ENCODE data around the gene PI4KA.
"Not testable (repeated sequence)": the region's sequence is repeated elsewhere in the genome, so short reads cannot be mapped to it uniquely, and the experiment has no call there.

Gene PI4KA

GRCh38 chr22:20776624-20777405 lies 81.8 kb downstream of the PI4KA start:
- no peak for DNase-seq (ENCODE audit: low read depth in 2 of 2)

GRCh38 chr22:20775342-20775895 lies 83.2 kb downstream of the PI4KA start:
- no peak for DNase-seq (ENCODE audit: low read depth in 2 of 2)

GRCh38 chr22:20774882-20775281 lies 83.7 kb downstream of the PI4KA start:
- DNase-seq (ENCODE audit: low read depth in 2 of 2), result no peak

GRCh38 chr22:20773793-20774212 lies 84.8 kb downstream of the PI4KA start, which contains the start of gene SERPIND1:
SERPIND1 (plus strand) TSS chr22:20774113; CDS start chr22:20779313, 5,200 bp downstream.
- no peak for DNase-seq (ENCODE audit: low read depth in 2 of 2)

- no peak for DNase-seq (ENCODE audit: low read depth in 2 of 2)
Measured at GRCh38 chr22:20771918-20772625, 86.5 kb downstream of the PI4KA start.

DNA sequence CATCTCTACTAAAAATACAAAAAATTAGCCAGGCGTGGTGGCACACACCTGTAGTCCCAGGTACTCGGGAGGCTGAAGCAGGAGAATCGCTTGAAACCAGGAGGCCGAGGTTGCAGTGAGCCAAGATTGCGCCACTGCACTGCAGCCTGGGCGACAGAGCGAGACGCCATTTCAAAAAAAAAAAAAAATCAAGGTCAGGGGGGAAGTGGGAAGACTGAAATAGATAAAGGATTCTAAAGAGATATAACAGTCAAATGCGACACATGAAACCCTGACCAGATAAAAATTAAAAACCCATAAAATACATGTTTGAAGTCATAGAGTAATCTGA lies 89.2 kb downstream of the PI4KA start:
- not testable (repeated sequence) for DNase-seq (ENCODE audit: low read depth in 2 of 2)

DNA sequence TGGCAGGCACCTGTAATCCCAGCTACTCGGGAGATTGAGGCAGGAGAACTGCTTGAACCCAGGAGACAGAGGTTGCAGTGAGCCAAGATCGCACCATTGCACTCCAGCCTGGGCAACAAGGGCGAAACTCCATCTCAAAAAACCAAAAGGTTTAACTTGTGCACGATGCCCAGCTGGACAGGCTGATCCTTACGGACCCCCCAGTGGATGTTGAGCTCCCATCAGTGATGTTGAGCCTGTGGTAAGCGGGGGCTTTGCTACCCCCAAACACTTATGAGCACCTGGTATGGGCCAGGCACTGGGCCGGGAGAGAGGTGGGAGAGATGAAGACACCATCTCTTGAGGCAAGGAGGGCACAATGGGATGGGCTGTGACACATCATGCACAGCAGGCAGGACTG lies 92.1 kb downstream of the PI4KA start:
- no peak for DNase-seq (ENCODE audit: low read depth in 2 of 2)

DNA sequence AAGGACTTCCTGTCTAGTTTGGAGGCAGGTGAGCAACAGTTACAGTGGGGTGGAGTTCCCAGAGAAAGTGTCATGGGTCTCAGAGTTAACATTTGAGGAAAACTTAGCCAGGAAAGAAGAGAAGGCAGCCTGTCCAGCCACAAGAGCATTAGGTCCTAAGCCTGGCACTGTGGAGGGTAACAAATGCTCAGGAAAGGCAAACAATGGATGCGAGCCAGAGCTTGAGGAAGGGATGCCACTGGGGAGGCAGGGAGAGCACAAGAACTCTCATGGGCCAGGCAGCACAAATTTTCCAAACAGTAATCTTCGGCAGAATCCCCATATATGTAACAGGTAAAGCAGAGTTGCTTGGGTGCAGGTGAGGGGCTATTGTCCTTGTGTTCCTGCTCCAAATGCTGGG lies 92.7 kb downstream of the PI4KA start:
- no peak for DNase-seq (ENCODE audit: low read depth in 2 of 2)

- DNase-seq (ENCODE audit: low read depth in 2 of 2), result no peak
Measured at GRCh38 chr22:20764729-20765128, 93.9 kb downstream of the PI4KA start.

- DNase-seq (ENCODE audit: low read depth in 2 of 2), result no peak
Measured at GRCh38 chr22:20764471-20764720, 94.2 kb downstream of the PI4KA start.

DNA sequence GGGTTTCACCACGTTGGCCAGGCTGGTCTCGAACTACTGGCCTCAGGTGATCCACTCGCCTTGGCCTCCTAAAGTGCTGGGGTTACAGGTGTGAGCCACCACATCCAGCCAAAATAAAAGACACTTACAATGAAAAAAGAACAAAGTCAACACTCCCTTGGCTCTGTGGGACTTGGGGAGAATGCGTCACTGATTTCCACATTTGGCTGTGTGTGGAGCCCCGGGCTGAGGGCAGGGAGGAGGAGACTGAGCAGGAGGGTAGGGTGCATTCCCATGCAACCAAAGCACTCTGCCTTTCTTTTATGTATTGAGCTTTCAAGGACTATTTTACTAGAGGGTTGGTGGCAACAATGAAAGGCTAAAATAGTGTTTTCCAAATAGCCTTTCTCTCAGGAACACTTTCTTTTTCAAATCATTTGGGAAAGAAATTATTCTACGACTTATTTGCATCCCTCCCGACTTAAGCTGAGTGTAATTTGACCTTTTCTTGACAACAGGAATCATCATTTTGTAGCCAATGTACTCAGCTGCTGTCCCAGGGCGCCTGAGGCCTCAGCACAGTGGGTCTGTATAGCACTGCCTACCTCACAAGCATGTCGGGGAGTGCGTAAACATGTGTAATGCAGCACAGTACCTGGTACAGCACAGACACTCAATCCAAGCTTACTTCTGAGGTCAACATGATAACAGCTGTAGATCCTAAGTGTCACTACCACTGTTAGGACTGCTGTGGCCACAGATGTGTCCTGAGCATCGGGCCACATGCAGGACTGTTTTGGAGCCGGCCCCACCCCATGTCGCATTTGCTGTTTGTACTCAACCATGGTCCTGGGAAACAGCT lies 94.8 kb downstream of the PI4KA start:
- no peak for DNase-seq (ENCODE audit: low read depth in 2 of 2)

GRCh38 chr22:20762233-20762796 lies 96.3 kb downstream of the PI4KA start:
- no peak for DNase-seq (ENCODE audit: low read depth in 2 of 2)

- no peak for DNase-seq (ENCODE audit: low read depth in 2 of 2)
Measured at GRCh38 chr22:20761536-20761935, 97.1 kb downstream of the PI4KA start.

DNA sequence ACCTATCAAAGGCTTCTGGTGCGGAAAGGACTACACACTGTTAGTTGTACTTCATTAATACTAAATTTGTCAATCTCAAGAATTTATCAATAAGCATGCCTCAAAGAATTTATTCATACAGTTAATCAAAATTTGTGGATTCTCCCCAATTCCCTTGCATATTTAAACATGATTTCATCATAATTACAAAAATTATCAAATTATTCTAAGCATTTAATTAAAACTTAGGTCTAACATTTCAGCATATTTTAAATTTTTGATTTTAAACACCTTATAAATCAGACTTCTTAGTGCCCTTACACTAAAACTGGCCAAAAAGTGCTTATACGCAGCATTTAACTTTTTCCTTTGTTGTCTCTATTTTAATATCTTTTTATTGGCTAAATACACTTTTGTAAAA lies 98.5 kb downstream of the PI4KA start:
- no peak for DNase-seq (ENCODE audit: low read depth in 2 of 2)

GRCh38 chr22:20758688-20759087 lies 99.9 kb downstream of the PI4KA start:
- DNase-seq (ENCODE audit: low read depth in 2 of 2), result no peak

DNA sequence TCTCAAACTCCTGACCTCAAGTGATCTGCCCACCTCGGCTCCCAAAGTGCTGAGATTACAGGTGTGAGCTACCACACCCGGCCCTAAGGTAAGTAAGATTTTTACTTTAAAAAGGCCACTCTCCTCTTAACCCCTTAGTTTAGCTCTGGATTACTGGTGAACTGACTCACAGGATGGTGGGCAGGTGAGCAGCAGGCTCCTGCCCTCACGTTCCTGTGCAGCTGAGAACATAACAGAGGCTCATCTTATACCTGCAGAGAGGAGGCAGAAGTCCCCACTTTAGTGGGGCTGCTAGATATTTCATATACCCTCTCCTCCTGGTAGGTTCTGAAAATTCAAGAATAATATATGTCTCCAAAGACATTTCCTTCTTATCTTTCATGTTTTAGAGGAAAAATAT lies 101.8 kb downstream of the PI4KA start:
- no peak for DNase-seq (ENCODE audit: low read depth in 2 of 2)

DNA sequence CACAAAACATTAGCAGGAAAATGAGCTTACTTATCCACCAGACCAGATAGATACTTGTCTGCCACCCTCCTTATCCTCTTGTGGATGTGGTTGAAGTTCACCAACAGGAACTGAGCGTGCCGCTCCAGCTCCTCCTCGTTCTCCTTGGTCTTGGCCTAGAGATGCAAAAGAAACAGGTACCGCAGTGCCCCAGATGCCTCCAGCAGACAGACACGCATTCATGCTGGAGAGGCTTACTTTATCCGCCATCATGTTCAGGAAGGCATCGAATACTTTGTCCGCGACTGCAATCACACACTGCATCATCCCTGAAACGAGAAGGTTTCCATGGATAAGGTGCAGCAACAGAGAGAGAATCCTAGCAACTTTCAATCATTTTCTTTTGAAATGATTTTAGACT lies 105.7 kb downstream of the PI4KA start:
- no peak for DNase-seq (ENCODE audit: low read depth in 2 of 2)

DNA sequence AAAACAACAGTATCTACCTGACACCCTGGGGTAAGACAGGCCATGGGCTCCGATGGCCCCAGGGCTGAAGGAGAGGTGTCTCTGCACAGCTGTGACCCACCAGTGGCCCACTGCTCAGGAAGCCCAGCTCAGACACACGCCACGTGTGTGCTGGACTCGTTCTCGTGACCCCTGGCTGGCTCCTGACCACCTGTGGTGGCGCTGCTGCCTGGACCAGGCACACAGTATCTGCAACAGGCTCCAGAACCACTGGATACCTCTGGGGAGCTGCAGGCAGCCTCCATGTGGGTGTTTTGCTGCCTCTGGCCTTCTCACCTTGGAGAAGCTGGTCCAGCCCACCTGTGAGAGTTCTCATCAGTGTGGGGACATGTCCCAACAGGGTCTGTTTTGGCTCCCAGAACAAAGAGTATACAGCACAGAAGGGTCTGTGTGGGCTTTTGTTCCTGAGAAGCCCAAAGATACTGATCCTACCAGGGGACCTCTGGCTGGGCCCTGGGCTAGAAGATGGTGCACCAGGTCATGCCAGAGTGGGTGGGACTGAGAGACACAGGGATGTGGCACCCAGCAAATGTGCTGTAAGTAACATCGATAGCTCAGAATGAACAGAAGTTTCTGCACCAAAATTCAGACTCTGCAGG lies 106.4 kb downstream of the PI4KA start:
- DNase-seq (ENCODE audit: low read depth in 2 of 2), result no peak

DNA sequence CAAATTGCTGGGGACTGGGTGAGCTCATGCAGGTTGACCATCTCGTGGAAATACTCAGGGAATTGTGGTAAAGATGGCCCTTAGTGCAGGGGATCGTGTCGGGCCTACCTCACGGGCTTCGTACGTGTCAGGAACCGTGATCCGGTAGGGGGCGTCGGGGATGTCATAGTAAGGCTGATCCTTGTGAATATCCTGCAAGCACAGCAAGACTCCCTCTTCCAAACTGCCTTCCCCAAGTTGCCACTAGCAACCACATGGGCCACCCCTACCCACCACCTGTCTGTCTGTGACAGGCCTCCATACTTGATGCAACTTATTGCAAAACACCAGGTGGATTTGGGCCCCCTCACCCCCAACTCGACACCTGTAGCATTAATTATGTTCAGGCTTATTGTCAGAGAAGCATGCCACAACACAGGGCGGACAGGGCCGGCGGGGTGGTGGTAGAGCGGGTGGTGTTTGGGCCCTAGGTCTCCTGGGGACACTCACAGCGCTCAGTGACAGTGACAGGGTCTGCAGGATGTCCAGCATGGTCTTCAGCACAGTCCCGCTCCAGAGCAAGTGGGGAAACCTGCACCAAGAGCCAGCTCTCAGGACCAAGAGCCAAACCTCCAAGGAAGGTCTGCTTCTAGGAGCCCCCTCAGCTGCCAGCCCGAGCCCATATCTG lies 107.3 kb downstream of the PI4KA start:
- DNase-seq (ENCODE audit: low read depth in 2 of 2), result no peak

DNA sequence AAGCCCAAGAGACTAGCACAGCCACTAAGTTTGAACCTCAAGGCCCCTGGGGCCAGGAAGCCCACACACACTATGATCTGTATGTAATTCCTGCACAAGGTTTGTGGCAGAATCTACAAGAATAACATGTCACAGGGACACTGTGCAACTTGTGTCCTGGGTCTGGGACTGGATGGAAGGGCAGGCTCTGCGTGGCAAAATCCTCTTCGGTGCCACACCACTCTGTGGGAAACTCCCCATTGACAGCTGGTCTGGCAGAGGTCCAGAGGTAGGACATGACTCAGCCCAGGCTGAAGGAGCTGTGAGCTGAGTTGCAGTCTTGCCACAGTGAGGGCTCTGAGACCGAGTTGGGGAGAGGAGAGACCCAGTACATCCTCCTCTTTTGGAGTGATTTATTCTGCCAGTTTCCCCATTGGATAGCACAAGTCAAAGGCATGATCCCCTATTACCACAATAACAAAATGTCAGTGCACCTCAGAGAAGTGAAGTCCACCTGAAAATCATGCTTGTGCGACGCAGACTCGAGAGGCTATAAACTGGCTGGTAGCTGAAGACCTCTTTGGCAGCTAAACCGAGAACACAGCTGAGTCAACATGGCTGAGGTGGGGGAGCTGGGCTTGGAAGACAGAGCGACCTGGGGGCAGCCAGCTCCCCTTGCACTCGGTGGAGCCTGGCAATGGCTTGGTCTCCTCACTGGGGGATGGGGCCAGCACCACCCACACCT lies 108.0 kb downstream of the PI4KA start:
- no peak for DNase-seq (ENCODE audit: low read depth in 2 of 2)

Data from stimulated activated CD4-positive, alpha-beta T cell treated with anti-CD3 and anti-CD28 coated beads, Interleukin-1b, Interleukin-23, amount 100 ng/mL, for 4 hours (primary cell).